NCI-H82 treated with DMSO at 0.1 percent for 48 hours (cell line): ENCODE data around the gene PANK2.
A peak's percentile ranks its signal among the peaks of the same experiment; 100 is the strongest.
"Not testable (repeated sequence)": the region's sequence is repeated elsewhere in the genome, so short reads cannot be mapped to it uniquely, and the experiment has no call there.

Experiments used
- DNase-seq: peaks from one replicate; lab custom pipeline; 2025; ENCODE audit not compliant: unreplicated experiment; lab: John Stamatoyannopoulos, UW

The PANK2 gene

DNA sequence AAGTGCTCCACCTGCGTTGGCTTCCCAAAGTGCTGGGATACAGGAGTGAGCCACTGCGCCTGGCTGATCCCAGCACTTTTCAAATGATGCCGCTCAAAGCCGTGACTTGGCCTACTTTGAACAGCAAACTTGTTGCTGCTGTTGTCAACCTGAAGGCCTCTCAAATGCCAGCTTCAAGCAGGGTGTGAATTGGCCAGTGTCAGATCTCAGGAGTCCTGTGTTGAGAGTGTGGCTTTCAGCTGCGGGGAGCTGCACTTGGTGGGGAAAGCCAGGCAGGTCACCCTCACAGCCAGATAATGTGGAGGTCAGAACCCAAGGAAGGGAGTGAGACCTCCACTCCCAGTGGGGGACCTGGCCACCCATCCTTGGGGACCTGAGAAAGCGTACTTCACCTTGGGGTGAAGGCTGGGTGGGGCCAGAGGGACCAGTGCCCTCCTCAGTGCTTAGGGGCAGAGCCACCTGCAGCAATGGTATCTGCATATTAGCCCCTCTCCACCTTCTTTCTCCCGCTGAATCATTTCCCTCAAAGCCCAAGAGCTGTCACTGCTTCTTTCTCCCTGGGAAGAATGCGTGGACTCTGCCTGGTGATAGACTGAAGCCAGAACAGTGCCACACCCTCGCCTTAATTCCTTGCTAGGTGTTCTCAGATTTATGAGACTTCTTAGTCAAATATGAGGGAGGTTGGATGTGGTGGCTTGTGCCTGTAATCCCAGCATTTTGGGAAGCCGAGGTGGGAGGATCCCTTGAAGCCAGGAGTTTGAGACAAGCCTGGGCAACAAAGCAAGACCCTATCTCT is 19.1 kb upstream of the PANK2 start:
- DNase-seq = no peak

DNA sequence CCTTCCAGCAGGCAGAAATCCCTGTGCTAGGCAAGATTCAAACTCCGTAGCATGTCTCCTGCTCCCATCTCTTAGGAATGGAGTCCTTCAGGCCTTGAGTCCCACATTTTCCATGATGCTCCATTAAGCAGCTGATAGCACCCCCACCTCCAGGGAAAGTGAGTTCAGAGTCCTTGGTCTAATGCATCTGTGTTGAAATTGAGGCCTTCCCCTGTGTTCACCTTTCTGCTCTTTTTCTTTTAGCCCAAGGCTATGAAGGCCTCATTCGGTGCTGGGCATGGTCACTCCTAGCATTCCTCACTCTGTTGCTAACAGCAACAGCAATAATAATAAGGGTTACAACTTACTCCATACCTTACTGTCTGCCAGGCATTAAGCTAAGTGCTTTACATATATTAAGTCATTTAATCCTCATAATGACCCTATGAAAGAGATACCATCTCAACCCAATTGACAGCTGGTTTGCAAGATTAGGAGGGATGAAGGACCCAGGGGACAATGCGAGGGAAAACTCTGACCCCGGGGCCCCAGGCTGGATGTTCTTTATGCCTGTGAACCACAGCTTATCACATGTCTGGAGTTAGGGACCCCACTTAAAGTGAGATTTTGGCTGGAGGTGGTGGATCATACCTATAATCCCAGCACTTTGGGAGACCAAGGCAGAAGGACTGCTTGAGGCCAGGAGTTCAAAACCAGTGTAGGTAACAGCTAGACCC is 17.5 kb upstream of the PANK2 start:
- peak; percentile 91 for DNase-seq

GRCh38 chr20:3873507-3873906 is 15.7 kb upstream of the PANK2 start:
- no peak for DNase-seq

GRCh38 chr20:3874194-3874844 is 14.9 kb upstream of the PANK2 start:
- no peak for DNase-seq

- no peak for DNase-seq
These were observed 13.7 kb upstream of the PANK2 start for GRCh38 chr20:3875378-3875974.

GRCh38 chr20:3876000-3876399 is 13.2 kb upstream of the PANK2 start:
- no peak for DNase-seq

DNA sequence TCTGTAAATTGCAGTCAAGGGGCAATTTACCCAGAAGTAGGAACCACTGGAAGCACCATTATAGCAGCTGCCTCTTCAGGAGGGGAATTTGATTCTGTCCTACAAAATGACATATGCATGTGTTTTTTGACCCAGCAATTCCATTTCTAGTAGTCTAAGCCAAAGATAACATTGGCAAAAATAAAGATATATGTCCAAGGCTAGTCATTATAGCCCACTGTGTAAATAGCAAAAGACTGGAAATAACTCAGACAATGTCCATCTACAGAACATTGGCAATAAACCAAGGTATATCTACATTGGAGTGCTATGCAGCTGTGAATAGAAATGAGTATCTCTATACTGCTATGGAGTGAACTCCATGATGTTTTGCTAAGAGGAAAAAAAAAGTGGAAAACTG is 12.5 kb upstream of the PANK2 start:
- no peak for DNase-seq

GRCh38 chr20:3878921-3879274 is 10.3 kb upstream of the PANK2 start:
- DNase-seq = not testable (repeated sequence)

DNA sequence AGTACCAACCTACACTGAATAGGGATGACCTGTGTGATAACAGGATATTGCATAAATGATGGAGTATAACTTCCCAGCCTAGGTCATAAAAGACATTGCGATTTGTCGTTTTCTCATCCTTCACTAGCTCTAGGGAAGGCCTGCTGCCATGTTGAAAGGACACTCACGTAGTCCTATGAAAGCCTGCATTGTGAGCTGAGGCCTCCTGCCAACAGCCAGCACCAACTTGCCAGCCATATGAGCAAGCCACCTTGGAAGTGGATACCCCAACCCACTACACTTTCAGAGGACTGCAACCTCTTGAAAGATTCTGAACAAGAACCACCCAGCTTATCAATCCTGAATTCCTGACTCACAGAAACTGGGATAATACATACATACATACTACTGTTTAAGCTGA is 3.5 kb upstream of the PANK2 start:
- DNase-seq = no peak

GRCh38 chr20:3887876-3888620 is 1.1 kb upstream of the PANK2 start:
- DNase-seq = peak; percentile 63

- DNase-seq = no peak
These were observed 556 bp downstream of the PANK2 start for GRCh38 chr20:3889489-3890397.

DNA sequence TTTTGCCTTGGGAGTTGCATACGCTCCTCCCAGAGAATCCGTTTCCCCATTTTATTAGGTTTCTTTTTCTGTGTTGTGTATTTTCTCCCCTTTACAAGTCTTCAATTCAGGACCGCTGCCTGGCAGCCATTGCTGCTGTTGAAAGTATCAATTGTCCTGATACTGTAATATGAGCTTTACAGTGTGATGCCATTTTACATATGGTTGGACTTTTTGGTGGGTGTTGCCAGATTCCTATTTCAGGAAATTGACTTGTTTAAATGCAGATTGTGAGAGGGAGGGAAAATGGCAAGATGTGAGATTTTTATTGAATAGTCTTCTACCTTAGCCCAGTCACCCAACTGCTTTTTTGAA is 1.2 kb downstream of the PANK2 start:
- no peak for DNase-seq

- DNase-seq = no peak
These were observed 2.1 kb downstream of the PANK2 start for GRCh38 chr20:3890999-3891929.

DNA sequence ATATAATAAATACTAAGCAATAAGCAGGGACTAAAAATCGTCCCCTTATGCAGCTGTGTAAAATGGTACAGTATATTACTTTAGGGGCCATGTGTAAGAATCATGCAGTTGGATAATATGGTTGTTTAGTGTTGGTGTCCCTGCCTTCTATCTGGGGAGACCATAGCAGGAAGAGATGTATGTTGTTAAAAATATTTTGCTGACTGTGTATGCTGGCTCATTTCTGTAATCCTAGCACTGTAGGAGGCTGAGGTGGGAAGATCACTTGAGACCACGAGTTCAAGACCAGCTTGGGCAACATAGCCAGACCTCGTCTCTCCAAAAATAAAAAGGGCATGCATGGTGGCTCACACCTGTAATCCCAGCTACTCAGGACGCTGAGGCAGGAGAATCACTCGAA is 5.6 kb downstream of the PANK2 start:
- no peak for DNase-seq

GRCh38 chr20:3896302-3896701 is 7.1 kb downstream of the PANK2 start:
- no peak for DNase-seq

GRCh38 chr20:3896853-3897583 is 7.8 kb downstream of the PANK2 start:
- no peak for DNase-seq

DNA sequence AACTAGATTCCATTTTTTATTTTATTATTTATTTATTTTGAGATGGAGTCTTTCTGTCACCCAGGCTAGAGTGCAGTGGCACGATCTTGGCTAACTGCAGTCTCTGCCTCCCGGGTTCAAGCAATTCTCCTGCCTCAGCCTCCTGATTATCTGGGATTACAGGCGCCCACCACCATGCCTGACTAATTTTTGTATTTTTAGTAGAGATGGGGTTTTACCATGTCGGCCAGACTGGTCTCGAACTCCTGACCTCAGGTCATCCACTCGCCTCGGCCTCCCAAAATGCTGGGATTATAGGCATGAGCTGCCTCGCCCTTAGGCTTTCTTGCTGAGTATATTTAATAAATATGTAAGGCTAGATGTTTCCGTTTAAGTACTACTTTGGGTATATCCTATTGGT is 9.0 kb downstream of the PANK2 start:
- not testable (repeated sequence) for DNase-seq

GRCh38 chr20:3898639-3899038 is 9.5 kb downstream of the PANK2 start:
- DNase-seq = no peak
